Astrocyte of the hippocampus (primary cell): Measurements from ENCODE around the gene LRRK1.

Source experiments
- DNase-seq: peaks from one replicate; pipeline ENCODE4 v3.0.0; 2011; ENCODE audit warnings: low read depth, low spot score

LRRK1 gene

DNA sequence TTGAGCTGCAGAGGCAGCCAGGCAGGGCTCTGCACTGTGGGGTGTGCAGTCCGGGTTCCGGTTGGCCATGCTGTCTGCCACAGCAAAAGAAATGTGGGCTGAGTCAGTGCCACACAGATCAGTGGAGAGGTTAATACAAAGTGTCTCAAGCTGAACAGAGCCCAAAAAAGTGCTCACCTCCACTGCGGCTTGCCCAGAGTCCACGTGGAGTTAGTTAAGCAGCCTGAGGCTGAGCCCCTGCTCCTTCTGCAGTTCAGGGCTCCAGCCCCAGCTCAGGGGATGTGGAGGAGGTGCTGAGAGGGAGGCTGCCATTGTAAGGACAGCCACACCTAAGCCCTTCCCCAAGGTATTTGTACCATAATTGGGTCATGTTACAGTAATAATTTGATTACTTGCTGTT is 85.3 kb downstream of the LRRK1 start:
- no peak for DNase-seq

DNA sequence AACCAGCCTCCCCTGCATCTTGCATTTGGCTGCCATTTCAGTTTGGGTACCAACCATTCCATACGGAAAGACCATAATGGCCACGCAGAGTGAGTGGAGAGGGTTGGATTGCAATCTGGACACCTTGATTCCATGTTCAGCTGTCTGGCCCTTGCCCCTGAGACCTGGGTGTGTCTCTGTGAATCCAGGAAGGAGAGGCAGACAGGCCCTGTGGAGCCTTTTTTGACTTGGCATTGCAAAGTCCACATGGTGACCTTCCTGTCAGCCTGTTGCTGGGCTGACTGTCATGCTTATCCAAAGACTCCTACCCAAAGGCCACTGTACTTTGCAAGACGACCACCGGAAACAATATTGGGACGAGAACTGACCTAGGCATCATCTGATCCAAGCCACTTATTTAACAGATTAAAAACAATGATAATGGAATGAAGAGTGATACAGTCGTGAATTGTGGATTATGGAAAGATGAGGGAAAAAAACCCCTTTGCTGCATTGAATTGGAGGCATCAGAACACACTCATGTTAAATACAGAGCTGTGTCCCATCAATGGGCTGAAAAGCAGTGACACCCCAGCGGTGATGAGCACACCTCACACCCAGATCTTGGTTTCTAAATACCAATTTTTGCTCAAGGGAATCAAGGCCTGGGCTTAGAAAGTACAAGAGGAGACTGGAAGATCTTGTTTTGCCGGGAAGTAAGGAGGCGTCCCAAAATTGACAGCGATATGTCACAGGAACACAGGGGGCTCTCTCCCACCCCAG is 86.0 kb downstream of the LRRK1 start:
- no peak for DNase-seq

DNA sequence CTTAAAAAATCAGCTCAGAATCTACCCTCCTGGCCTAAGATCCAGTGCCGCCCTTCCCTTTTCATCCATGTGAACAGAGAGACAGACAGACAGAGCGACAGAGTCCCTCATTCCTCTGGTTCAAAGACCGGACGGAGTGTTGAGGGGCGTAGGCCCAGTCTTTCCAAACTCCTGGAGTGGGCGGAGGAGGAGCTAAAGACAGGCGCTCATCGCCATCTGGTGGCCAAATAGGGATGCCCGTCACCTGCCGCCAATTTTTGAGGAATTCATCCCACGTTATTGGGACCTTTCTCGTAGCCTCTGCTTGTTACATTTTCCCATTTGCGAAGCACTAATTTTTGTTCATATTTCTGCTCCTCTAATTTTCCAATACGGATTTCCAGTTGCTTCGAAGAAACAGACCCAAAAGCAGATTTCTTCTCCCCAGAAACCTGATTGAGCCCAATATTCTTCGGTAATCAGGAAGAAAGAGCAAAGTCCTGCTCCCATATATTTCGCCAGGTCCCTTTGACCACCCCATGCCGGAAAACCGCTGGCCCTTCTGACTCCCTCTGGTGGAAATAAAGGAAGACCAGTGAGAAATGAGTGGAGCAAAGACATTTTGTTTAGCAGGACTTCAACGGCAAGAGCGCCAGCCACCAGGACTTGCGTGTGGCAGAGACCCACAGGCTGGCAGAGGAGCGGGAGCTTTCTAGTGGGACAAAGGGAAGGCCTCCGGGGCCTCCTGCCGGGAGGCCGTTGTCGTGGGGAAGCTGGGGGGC is 88.0 kb downstream of the LRRK1 start:
- DNase-seq, result peak; percentile 88

DNA sequence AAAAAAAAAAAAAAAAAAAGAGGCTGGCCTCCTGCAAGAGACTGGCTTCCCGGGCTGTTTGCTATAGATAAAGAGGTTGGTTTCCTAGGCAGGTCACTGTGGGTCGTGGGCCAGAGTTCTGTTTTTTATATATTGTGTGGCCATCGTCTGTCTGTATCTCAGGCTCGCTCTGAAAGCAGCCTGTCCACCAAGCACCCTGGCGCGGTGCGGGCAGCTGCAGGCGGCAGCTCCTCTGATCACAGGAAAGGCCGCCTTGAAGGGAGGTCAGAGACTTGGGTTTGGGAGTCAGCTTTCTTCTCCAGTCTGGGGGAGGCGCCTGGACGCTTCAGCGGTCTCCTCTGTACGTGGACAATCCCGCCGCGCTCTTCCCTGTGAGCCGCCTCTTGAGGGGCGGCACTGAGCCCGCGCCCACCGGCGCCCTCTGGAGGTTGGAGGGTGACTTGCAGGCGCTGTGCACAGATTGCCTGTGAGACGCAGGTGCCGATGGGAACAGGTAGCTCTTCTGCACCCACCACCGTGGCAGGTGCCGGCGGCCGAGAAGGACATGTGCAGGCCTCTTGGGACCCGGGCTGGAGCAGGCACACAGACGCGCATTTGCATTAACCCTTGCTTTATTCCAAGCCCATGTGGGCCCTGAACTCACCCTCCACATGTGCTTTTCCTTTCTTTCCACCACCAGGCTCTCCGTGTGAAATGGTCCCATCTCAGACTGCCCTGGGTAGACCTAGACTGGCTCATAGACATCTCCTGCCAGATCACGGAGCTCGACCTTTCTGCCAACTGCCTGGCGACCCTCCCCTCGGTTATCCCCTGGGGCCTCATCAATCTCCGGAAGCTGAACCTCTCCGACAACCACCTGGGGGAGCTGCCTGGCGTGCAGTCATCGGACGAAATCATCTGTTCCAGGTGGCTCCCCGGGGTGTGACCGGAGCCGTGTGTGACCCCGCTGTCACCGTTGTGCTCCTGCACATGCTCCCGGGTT is 89.3 kb downstream of the LRRK1 start:
- peak; percentile 88 for DNase-seq

DNA sequence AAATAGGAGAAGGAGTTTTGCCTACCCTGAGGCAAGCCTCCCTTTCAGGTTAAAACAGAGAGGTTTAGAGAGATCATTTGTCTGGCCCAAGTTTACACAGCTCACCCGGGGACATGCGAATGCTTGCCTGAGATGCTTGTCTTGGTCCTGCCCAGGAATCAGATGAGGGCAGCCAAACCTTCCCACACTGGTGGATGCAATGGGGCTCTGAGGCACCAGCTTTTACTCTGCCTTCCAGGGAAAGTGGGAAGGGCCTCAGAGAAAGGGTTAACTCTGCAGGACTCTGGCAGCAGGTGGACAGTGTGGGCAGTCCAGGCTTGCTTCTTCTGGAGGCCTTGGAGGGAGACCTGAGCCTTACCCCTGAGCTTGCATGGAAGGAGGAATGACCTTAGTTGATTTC is 90.0 kb downstream of the LRRK1 start:
- DNase-seq, result no peak

DNA sequence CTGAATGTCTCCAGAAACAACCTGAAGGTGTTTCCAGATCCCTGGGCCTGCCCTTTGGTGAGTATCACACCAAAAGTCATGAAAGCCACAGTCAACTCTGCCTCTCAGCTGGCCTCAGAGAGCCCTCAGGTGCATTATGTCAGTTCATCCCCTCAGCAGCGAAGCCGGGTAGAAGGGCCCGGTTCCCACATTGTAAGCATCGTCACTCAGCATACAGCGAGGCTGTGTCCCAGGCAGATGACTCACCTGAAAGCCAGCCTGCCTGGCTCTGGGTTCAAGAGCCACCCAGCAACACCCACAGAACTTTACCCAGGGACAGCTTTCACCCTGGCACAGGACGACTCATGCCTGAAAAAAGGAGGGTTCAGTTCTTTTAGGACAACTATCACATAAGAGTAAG is 91.6 kb downstream of the LRRK1 start:
- no peak for DNase-seq

DNA sequence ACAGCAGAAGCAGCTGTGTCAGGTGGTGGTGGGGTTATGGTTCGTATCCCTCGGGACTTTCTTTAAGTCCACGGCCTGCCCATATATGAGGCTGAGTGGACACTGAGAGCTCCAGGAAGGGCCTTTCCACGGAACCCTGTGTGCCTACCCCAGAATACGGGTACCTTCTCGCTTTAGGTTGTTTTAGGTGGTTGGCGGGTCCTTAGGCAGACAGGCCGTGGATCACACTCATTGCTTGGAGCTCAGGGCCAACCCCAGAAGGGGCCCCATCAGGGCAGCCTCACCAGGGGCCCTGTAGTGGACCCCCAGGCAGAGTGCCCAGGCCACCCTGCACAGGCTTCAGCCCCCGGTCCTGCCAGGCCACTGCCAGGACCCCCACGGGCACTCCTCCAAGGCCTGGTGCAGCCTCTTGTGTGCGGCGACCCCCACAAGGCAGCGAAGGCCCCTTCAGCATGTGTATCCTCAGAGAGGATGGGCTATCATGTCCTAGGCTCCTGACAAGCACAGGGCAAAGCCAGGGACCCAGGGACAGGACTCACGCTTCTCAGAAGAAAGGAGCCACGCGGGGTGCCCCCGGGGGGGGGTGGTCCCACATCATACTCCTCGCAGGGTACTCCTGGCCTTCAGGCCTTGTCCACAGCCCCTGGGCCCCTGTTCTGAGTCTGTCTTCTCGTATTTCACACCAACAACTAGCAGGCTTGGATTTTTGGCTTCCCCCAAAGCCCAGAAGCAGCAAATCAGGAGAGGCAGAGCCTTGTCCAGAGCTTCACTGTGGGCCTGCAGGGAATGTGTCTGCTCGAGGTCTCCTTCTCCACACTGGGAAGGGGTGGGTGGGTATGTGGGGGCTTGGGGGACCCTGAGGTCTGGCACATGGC is 93.4 kb downstream of the LRRK1 start:
- no peak for DNase-seq

DNA sequence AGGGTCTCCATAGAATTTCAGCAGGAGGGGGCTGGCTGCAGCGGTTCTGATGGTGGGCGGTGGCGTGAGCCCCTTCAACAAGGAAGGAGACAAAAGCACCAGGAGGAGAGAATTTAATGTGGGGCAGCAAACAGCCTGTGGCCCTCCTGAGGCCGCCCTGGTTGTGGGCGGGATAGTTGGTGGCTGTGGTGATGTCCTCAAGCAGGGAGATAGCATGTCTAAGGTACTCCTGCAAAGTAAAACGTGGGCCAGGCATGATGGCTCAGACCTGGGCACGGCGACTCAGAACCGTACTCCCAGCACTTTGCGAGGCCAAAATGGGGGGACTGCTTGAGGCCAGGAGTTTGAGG is 94.0 kb downstream of the LRRK1 start:
- no peak for DNase-seq

DNA sequence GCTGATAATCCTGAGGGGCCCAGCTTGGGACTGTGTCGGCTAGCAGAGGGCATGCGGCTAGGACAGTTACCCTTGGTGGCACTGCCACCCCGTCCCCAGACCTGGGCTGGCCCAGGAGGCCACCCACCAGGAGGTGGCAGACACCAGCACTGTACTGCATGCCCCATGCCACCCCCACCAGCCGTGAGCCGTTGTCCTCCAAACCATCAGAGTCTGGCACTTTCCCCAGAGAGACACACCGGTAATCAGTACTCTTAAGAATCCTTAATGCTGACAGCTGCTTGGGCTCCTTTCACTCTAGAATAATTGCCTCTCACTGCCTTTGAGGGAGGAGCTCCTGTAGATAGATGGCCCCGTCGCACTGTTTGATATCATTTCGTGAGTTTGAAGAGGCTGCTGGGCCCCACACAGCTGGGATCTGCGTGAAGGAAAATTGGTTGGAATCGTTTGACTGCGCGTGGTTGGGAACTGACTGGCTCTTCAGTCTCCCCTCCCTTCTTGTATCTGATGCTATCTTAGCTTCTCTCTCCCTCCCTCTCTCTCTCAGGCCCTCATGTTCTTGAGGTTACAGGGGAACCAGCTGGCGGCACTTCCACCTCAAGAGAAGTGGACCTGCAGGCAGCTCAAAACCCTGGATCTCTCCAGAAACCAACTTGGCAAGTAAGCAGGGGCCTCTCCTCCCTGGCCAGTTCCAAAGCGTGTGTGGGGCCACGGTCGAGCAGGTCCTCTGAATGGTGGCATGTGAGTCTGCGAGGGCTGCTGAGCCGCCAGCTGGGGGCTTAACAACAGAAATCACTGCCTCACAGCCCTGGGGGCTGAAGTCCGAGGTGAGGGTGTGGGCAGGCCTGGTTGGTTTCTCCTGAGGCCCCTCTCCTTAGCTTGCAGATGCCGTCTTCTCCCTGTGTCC is 94.9 kb downstream of the LRRK1 start:
- DNase-seq, result no peak

DNA sequence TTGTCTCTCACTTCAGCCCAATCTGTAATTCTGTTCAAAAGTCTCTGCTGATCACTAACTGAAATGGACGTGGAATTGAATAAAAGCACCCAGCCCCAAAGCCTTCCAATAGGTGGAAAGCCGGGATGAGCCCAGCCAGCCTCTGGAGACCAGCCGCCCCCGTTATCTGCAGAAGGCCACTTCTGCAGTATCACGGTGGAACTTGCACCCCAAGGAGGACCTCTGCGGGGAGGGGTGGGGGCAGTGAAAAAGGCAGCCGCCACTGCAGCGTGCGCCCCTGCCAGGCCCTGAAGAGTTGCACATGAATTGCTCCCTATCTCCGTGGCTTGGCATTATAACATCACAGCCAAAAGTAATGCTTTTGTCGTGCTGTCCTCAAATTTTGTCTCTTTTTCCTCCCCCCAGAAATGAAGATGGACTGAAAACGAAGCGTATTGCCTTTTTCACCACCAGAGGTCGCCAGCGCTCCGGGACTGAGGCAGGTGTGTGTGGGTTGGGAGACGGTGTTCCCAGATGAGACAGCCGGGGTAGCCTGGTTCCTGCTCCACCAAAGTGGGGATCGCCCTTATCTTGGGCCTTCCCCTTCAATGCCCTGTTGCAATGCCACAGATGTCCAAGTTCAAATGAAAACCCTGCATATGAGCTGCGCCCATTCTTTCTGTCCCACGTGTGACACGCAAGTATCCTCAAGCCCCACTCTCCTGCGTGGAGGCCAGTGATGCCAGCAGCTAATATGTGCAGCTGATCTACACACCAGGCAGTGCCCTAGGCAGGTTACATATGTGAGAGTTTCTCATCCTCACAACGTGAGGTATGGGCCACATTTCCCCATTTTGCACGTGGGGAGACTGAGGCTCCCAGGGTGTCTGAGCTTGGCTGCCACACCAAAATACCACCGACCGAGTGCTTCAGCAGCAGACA is 96.0 kb downstream of the LRRK1 start:
- peak; percentile 82 for DNase-seq

DNA sequence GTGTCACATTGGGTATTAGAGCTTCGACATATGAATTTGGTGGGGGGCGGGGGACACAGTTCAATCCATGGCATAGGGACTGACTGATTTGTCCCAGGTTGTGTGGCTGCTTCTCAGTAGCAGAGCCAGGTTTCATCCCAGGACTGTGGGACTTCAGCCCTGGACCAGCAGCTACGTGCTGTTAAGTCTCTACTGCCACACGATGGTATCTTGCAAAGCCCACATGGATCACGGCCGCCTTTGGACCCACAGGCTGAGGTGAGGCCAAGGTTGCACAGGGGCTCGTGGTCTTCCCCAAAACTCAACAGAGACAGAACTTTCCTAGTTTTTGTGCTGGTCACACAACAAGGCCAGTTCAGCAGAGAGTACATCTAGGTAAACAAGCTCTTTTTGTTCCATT is 97.4 kb downstream of the LRRK1 start:
- DNase-seq, result no peak

DNA sequence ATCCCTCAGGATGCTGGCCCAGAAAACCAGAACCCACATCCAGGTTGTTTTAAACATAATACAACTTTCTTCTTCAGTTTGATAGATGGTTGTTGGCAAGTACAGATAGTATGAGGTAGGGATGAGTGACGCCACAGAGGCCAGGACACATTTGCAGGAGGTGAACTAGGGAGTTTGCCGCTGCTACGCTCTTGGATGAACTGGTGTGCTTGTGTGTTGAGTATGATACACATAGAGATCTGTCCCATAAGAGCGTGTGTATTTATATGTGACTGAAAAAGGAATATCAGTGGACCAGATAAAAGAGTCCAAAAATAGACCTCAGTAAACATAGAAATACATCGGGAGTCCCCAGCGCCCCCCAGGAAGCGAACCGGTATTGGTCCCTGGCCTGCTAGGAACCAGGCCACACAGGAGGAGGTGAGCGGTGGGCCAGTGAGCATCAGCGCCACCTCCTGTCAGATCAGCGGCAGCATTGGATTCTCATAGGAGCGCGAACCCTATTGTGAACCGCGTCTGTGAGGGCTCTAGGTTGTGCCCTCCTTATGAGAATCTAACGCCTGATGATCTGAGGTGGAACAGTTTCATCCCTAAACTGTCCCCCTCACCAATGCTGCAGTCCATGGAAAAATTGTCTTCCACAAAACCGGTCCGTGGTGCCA is 98.1 kb downstream of the LRRK1 start:
- no peak for DNase-seq

DNA sequence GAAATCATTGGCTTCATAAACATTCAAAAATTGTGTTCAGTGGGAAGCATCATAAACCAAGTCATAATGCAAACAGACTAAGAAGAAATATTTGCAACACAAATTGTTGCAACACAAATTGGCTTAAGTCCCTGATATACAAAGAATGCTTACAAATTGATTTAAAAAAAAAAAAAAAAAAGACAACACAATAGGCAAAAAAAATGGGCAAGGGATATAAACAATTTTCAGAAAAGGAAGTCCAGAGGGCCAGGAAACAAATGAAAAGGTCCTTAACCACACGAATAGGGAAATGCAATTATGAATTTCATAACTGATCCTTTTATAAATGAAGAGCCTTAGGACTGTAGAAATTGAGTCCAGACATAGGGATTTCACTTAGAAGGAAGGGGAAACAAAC is 98.9 kb downstream of the LRRK1 start:
- no peak for DNase-seq

DNA sequence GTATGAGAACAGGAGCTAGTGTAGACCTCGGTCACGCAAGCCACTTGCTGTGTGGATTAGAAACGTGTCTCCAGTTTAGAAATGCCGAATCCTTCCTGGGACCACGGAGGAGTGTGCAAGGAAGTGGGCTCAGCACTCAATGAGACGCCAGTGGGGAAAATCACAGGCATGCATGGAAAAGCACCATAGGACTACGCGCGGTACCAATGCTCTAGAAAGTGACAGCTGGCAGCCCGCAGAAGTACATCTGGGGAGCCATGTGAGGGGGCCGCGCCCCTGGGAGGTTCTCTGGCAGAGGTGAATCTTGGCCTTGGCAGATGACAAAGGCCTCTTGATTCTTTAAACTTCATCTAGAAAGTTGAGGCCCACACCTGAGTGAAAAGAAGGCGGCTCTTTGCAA is 99.3 kb downstream of the LRRK1 start:
- DNase-seq, result no peak

DNA sequence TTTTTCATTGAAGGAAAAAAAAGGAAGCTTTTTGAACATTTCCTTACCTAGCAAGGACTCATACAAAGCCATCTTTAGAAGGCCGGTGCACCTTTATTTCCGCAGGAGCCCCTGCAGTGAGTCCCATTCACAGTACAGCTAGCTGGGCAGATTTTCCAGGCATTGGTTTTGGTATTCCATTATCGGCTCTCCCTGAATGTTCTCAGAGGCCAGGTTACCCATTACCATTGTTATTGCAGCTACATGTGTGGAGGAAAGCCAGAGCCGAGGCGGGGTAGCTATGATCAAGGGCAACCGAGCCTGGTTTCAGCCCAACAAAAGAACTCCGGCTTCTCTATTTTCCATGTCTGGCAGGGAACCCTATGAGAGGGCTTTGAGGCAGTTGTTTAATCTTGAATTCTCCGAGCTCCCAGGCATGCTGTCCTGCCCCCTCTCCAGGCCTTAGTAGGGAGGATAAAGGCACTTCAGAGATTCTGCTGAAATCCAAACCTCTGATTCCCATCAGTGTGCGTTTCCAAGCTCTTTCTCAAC is 100.3 kb downstream of the LRRK1 start:
- peak; percentile 41 for DNase-seq

DNA sequence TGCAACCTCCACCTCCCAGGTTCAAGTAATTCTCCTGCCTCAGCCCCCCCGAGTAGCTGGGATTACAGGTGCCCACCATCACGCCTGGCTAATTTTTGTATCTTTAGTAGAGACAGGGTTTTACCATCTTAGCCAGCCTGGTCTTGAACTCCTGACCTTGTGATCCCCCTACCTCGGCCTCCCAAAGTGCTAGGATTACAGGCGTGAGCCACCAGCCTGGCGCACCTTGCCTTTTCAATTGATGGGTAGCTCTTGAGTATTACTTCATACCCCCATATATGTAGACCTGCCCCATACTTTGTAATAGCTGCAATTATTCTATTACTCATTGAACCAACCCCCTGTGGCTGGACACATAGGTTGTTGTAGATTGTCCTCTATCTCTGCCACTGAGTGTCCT is 101.3 kb downstream of the LRRK1 start:
- no peak for DNase-seq

DNA sequence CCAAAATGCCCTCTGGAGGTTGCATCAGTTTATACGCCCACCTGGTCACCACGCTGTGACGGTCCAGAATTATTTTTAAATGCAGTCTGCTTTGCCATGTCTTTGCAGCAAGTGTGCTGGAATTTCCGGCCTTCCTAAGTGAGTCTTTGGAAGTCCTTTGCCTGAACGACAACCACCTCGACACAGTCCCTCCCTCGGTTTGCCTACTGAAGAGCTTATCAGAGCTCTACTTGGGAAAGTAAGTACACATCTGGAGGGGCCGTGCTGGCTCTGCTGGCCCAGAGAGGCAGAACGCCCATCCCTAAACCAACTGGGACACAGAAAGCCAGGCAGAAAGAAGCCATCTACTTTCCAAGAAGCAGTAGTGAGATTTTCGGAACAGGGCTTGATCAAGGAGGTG is 101.8 kb downstream of the LRRK1 start:
- DNase-seq, result no peak

DNA sequence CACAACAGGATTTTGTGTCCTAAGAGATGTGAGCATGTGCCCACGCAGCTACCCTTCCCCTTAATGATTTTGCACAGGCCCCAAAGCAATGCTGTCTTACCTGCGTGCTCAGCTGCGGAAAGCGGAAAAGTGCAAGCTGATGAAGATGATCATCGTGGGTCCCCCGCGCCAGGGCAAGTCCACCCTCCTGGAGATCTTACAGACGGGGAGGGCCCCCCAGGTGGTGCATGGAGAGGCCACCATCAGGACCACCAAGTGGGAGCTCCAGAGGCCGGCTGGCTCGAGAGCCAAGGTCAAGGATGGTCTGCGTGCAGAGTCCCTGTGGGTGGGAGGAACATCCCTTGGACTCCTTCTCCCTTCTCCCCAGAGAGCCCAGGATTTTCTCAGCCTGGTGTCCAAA is 103.1 kb downstream of the LRRK1 start:
- DNase-seq, result no peak
